Psoas muscle (tissue), 8 donors: Measurements from ENCODE around the gene VTCN1. TPM values are rescaled to one million over a fixed set of nuclear protein-coding genes. Genes with fewer than 3 reads are reported as not detected.

Source experiments
- ATAC-seq, 4 donors: fragments of 200-7000 bp; cut with Tn5 transposase; one replicate each; pipeline ENCODE4 v1.9.1; 2020; ENCODE audit warnings: moderate library complexity in 3 of 4, mild to moderate bottlenecking in 2 of 4
- DNase-seq, 2 donors: peaks; one replicate each; pipeline ENCODE4 v3.0.0-alpha.2; 2020
- H3K27ac ChIP-seq: fragments of 200-600 bp; one replicate; pipeline ENCODE4 v1.8.0; 2022
- H3K27me3 ChIP-seq, 3 donors: fragments of 200-600 bp in 1 of 3; one replicate each; pipeline versions ENCODE4 v1.6.1 to v1.8.0; 2013 to 2022; ENCODE audit warnings: low read length in 2 of 3, mild to moderate bottlenecking in 2 of 3, moderate library complexity in 1 of 3; ENCODE audit not compliant: insufficient read depth in 3 of 3
- H3K36me3 ChIP-seq, 2 donors: fragments of 200-600 bp in 1 of 2; one replicate each; pipeline versions ENCODE4 v1.6.1 to v1.8.0; 2013 to 2022; ENCODE audit warnings: low read depth in 1 of 2, mild to moderate bottlenecking in 1 of 2, moderate library complexity in 1 of 2; ENCODE audit not compliant: insufficient read depth in 1 of 2
- H3K4me1 ChIP-seq: fragments of 200-600 bp; one replicate; pipeline ENCODE4 v1.8.0; 2022
- H3K4me3 ChIP-seq: fragments of 200-600 bp; one replicate; pipeline ENCODE4 v1.8.0; 2022; ENCODE audit warnings: mild to moderate bottlenecking
- H3K9me3 ChIP-seq: fragments of 200-600 bp; one replicate; pipeline ENCODE4 v1.8.0; 2022
- CTCF ChIP-seq: fragments of 200-600 bp; IDR thresholded peaks from one replicate; pipeline ENCODE4 v1.8.0; 2022; ENCODE audit warnings: antibody characterized with exemption
- WGBS, 3 donors: extraction: QIAGEN DNeasy Blood & Tissue Kit; methylation state at CpG; one replicate each; pipeline versions ENCODE4 v1.1.6 to v1.1.7; 2013; 5-methylcytosine and 5-hydroxymethylcytosine counted together
- intact Hi-C, 2 donors: fragments of 100-400 bp; cut with DNase I; formaldehyde crosslinking; loops; one replicate each; pipeline versions ENCODE4 v1.11.0 to v1.14.2; 2022
- polyA plus RNA-seq, 3 donors: library from polyadenylated mRNA; stranded (reverse); fragments of 200-250 nt; gene quantifications; one replicate each; pipeline ENCODE4 v1.2.3, GENCODE V29; 2013
- total RNA-seq, 4 donors: library from RNA; stranded (reverse); fragmentation: NEBNext Ultra II Directional in 2 of 4; extraction: Animal tissue kit (Norgen Biotek cat#: 25700) in 2 of 4; gene quantifications; one replicate each; pipeline versions ENCODE4 v1.2.1 to v1.2.4, GENCODE V29; 2021 to 2023
- donor health status: healthy with polysubstance abuse.
- donor health status: DM: no; HTN: no; CAD: no; lungs with moderate emphysema.
- donor health status: Bipolar disorder and iron deficiency.
- donor health status: healthy.
- donor health status: DM: yes; HTN: yes; CAD: no.
- donor health status: DM: no; HTN: no; CAD: no.
- donor health status: DM: no; HTN: no; CAD: no.
- donor health status: DM: yes; HTN: yes; CAD: no.

Gene VTCN1
- total and polyA plus RNA-seq, 7 donors: 0.03 to 0.22 (median 0.09) TPM; not detected in 4

- 51 to 65% (median 57%) methylated on average over 2 of the region's 2 CpGs for WGBS, 3 donors
- intact Hi-C loops: no loop called here
- no peak for TF ChIP-seq CTCF
These were observed 5.4 kb downstream of the VTCN1 start for GRCh38 chr1:117205368-117205767.

GRCh38 chr1:117201808-117202207 lies 8.9 kb downstream of the VTCN1 start:
- H3K4me3 ChIP-seq: no peak overlapping the region
- no peak for TF ChIP-seq CTCF
- no peak for DNase-seq
- no peaks in the 10 kb centered on the region for H3K36me3 ChIP-seq
- intact Hi-C loops: no loop called here
- no peaks in the 10 kb centered on the region for H3K4me1 ChIP-seq
- peaks cover 0 to 3% (median 0%) of the 10 kb centered on the region in 3 donors for H3K27me3 ChIP-seq
- no peak for ATAC-seq
- no peaks in the 10 kb centered on the region for H3K9me3 ChIP-seq
- no peak overlapping the region for H3K27ac ChIP-seq
- 65 to 91% (median 76%) methylated on average over 1 of the region's 1 CpG for WGBS, 3 donors

More at GRCh38 chr1:117205368-117205767, 5.4 kb downstream of the VTCN1 start:
- Histone ChIP-seq H3K9me3 (no peaks in the 10 kb centered on the region), H3K36me3 (no peaks in the 10 kb centered on the region), H3K4me3 (no peak overlapping the region), H3K4me1 (no peaks in the 10 kb centered on the region), H3K27me3 (peaks cover 0 to 3% (median 0%) of the 10 kb centered on the region in 3 donors), H3K27ac (no peak overlapping the region)
- ATAC-seq: no peak
- no peak for DNase-seq

- no peak for TF ChIP-seq CTCF
- DNase-seq: no peak
- intact Hi-C loops: no loop called here
- H3K4me3 ChIP-seq: no peak overlapping the region
- no peak overlapping the region for H3K27ac ChIP-seq
- no peaks in the 10 kb centered on the region for H3K4me1 ChIP-seq
- H3K27me3 ChIP-seq: peaks cover 0 to 3% (median 0%) of the 10 kb centered on the region in 3 donors
- ATAC-seq: no peak
- H3K9me3 ChIP-seq: no peaks in the 10 kb centered on the region
- WGBS, 3 donors: 68 to 88% (median 78%) methylated on average over 2 of the region's 2 CpGs
- H3K36me3 ChIP-seq: no peaks in the 10 kb centered on the region
These were observed 12.6 kb downstream of the VTCN1 start for GRCh38 chr1:117198097-117198496.

- Histone ChIP-seq H3K9me3 (peaks cover 5% of the 10 kb centered on the region), H3K27ac (no peak overlapping the region), H3K4me3 (no peak overlapping the region), H3K36me3 (no peaks in the 10 kb centered on the region), H3K4me1 (no peaks in the 10 kb centered on the region), H3K27me3 (no peaks in the 10 kb centered on the region)
- DNase-seq (no peak), ATAC-seq (no peak)
- intact Hi-C loops: no loop called here
- WGBS, 3 donors: 85 to 96% (median 92%) methylated on average over 2 of the region's 2 CpGs
- no peak for TF ChIP-seq CTCF
These were observed 21.0 kb downstream of the VTCN1 start for GRCh38 chr1:117189726-117190125.

GRCh38 chr1:117188816-117189437 lies 21.8 kb downstream of the VTCN1 start:
- no peaks in the 10 kb centered on the region for H3K27me3 ChIP-seq
- no peak overlapping the region for H3K4me3 ChIP-seq
- intact Hi-C loops: no loop called here
- TF ChIP-seq CTCF: no peak
- H3K27ac ChIP-seq: no peak overlapping the region
- no peaks in the 10 kb centered on the region for H3K4me1 ChIP-seq
- DNase-seq (no peak), ATAC-seq (no peak)
- no peaks in the 10 kb centered on the region for H3K36me3 ChIP-seq
- peaks cover 5% of the 10 kb centered on the region for H3K9me3 ChIP-seq
- 74 to 80% (median 77%) methylated on average over 8 of the region's 8 CpGs for WGBS, 3 donors
